Measurements from ENCODE around the gene DNMT3A.

DNA sequence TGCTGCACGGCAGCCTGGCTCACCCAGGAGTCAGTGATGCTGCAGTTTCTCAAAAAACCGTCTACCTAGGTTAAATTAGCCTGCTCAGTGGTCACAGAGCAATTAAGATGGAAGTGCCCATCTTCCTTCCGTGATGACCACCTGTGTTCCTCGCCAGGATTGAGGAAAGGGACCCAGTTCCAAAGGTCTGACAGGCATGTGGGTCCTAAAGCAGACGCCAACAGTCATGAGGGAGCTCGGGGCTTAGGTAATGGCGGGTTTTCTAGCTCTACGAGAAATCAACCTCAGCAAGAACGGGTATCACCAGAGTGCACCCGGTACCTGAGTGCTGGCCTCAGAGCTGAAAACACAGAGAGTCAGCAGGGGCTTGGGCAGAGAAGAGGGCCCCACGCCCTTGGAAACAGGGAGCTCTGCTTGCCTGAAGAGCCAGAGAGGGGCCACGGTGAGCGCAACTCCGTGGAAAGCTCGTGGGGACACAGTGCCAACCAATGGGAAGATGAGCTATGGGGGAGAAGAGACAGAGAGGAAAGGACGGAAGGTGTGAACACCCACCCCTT lies 34.3 kb upstream of the DNMT3A start:
- TF ChIP-seq, protein P1, sequence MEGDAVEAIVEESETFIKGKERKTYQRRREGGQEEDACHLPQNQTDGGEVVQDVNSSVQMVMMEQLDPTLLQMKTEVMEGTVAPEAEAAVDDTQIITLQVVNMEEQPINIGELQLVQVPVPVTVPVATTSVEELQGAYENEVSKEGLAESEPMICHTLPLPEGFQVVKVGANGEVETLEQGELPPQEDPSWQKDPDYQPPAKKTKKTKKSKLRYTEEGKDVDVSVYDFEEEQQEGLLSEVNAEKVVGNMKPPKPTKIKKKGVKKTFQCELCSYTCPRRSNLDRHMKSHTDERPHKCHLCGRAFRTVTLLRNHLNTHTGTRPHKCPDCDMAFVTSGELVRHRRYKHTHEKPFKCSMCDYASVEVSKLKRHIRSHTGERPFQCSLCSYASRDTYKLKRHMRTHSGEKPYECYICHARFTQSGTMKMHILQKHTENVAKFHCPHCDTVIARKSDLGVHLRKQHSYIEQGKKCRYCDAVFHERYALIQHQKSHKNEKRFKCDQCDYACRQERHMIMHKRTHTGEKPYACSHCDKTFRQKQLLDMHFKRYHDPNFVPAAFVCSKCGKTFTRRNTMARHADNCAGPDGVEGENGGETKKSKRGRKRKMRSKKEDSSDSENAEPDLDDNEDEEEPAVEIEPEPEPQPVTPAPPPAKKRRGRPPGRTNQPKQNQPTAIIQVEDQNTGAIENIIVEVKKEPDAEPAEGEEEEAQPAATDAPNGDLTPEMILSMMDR (conservative IDR thresholded peaks at IDR 0.05; ENCODE audit: low read depth, low read length), result no peak
- no peak for TF ChIP-seq EZH2 (IDR thresholded peaks at IDR 0.05; ENCODE audit: low read length, unreplicated experiment)
- TF ChIP-seq EZH2phosphoT487 (IDR thresholded peaks at IDR 0.05; ENCODE audit: borderline replicate concordance, low read length), result no peak

Data from PC-3 (cell line).